Loucy (cell line): ENCODE data around the gene CIROP.

ENCODE experiments used
- EZH2phosphoT487 ChIP-seq: fragments of 200-600 bp; IDR thresholded peaks from 2 replicates; pipeline ENCODE4 v1.6.1; 2018; ENCODE audit warnings: antibody characterized with exemption, mild to moderate bottlenecking, moderate library complexity, borderline replicate concordance
- TF ChIP-seq, protein P1 (sequence below): fragments of 200-600 bp; sonication (generic); conservative IDR thresholded peaks from 2 replicates; pipeline ENCODE4 v1.5.1; 2014; ENCODE audit warnings: mild to moderate bottlenecking, antibody characterized with exemption, low read length

DNA sequence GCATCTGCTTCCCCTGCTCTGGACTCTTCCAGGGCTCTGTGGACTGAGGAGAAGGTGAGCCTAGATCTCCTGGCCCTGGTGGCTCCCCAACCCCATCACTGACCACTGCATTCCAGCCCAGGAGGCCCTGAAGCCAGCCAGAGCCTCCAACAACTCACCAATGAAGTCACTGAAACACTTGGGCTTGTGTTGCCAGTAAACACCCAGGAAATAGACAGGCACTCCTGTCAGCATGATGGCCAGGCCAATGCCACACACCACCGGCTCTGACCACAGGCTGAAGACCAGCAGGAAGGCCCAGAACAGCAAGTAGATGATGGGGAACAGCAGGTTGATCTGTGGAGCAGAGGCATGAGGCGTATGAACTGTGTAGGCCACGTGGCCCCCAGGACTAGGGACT, 23.1 kb upstream of the CIROP start:
- TF ChIP-seq, protein P1, sequence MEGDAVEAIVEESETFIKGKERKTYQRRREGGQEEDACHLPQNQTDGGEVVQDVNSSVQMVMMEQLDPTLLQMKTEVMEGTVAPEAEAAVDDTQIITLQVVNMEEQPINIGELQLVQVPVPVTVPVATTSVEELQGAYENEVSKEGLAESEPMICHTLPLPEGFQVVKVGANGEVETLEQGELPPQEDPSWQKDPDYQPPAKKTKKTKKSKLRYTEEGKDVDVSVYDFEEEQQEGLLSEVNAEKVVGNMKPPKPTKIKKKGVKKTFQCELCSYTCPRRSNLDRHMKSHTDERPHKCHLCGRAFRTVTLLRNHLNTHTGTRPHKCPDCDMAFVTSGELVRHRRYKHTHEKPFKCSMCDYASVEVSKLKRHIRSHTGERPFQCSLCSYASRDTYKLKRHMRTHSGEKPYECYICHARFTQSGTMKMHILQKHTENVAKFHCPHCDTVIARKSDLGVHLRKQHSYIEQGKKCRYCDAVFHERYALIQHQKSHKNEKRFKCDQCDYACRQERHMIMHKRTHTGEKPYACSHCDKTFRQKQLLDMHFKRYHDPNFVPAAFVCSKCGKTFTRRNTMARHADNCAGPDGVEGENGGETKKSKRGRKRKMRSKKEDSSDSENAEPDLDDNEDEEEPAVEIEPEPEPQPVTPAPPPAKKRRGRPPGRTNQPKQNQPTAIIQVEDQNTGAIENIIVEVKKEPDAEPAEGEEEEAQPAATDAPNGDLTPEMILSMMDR: no peak
- TF ChIP-seq EZH2phosphoT487: no peak
